Hematopoietic multipotent progenitor cell treated with erythropoietin and hydrocortisone succinate and interleukin-3 and kit ligand, for 6 days (in vitro differentiated cells): ENCODE measurements around the gene CHKA.

Experiments used
- DNase-seq: peaks from one replicate; pipeline ENCODE4 v3.0.0-alpha.2; 2015

CHKA gene

DNA sequence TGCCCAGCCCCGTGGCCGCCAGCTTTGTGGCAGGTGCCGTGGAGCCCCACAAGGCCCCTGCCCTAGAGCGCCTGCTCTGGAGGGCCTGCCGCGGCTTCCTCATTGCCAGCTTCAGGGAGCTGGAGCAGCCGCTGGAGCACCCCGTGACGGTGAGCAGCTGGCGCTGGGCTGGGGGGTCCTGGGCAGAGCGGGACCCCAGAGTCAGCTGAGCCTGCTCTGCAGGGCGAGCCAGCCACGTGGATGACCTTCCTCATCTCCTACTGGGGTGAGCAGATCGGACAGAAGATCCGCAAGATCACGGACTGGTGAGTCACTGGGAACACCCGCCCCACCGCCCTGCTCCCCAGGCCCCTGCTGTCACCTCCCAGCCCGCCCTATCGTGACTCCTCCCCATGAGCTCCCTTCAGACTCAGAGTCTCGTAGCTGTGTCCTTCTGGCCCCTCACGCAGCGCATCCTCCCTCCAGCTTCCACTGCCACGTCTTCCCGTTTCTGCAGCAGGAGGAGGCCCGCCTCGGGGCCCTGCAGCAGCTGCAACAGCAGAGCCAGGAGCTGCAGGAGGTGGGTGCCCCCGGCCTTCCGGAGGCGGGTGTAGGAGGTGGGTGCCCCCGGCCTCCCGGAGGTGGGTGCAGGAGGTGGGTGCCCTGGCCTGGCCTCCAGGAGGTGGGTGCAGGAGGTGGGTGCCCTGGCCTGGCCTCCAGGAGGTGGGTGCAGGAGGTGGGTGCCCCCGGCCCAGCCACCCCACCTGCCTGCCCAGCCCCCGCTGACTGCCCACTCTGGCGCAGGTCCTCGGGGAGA is 77.6 kb downstream of the CHKA start:
- DNase-seq, result peak; percentile 68

DNA sequence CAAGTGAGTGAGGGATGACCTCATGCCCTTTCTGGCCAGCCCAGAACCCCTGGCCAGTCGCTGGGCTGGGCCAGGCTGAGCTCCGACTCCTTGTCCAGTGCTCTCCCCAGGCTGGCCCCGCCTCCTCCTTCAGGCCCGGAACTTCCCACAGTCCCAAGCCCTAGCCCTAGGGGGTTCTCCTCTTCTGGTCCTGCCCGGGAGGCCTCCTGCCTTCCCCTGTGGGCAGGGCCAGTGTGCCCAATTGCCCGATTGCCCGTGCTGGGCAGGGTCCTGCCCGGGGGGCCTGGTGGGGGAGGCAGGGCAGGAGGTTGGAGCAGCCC is 78.2 kb downstream of the CHKA start:
- DNase-seq, result no peak

DNA sequence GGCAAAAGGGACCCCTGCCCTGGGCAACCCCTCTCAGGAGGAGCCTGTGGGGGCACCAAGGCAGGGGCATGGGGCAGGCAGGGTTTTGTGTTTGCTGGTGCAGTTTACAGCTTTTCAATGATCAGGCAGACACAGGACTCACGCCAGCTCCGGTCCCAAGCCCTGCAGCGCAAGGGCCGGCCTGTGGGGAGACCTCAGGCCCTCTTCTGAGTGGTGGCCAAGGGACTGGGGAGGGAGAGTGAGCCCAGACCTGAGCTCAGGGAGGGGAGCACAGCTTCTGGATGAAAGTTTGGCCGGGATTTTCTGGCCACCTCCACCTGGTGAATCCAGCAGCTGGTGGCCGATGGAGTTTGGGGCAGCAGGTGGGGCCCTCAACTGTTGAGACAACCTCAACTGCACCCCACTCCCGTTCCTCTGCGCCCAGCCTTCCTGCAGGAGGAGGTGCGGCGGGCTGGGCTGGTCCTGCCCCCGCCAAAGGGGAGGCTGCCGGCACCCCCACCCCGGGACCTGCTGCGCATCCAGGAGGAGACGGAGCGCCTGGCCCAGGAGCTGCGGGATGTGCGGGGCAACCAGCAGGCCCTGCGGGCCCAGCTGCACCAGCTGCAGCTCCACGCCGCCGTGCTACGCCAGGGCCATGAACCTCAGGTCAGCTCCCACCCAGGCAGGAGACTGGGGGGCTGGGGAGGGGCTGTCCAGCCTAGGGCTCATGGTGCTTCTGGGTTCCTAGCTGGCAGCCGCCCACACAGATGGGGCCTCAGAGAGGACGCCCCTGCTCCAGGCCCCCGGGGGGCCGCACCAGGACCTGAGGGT is 78.8 kb downstream of the CHKA start:
- DNase-seq, result no peak

DNA sequence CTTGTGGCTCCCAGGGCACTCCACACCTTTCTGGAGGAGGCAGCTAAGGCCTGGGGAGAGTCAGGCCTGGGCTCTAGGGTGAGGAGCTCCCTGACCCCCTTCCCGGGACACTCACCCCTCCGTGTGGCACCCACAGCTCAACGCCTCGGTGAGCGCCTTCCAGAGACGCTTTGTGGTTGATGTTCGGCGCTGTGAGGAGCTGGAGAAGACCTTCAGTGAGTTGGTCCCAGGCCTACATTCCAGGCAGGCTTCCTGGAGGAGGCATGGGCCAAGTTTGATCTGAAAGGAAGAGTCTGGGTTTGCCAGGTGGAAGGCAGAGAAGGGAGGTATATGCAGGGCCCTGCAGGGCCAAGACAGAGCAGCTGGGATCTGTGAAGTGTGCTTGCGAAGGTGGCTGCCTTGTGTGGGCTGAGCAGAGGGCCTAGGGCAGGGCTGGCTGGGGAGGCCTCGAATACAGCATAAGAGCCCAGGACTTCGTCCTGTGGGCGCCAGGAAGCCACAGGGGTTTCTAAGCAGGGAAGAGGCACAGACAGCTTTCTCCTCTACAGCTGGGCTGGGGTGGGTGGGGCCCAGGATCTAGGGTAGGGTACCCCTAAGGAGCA is 79.5 kb downstream of the CHKA start:
- no peak for DNase-seq

DNA sequence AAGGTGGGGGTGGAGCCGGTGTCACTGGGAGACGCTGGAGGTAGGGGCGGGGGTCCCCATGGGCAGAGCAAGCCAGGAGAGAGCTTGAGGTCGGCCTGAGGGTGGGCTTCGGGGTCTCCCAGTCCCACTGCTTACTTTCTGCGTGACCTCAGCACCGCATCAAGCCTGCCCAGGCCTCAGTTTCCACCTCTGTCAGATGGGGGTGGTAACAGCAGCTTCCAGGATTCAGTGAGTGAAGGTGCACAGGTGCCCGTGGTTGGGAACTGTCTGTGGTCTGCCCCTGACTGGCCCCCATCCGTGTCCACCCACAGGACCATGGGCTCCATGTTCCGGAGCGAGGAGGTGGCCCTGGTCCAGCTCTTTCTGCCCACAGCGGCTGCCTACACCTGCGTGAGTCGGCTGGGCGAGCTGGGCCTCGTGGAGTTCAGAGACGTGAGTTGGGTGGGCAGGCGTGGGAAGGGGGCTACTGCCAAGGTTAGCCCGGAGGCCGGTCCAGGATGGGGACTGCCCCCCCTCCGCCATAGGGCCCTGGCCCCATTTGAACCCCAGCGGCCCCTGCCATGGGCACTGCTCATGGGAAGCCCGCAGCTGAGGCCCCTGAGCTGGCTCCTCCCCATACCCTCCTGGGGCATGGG is 80.1 kb downstream of the CHKA start:
- no peak for DNase-seq

DNA sequence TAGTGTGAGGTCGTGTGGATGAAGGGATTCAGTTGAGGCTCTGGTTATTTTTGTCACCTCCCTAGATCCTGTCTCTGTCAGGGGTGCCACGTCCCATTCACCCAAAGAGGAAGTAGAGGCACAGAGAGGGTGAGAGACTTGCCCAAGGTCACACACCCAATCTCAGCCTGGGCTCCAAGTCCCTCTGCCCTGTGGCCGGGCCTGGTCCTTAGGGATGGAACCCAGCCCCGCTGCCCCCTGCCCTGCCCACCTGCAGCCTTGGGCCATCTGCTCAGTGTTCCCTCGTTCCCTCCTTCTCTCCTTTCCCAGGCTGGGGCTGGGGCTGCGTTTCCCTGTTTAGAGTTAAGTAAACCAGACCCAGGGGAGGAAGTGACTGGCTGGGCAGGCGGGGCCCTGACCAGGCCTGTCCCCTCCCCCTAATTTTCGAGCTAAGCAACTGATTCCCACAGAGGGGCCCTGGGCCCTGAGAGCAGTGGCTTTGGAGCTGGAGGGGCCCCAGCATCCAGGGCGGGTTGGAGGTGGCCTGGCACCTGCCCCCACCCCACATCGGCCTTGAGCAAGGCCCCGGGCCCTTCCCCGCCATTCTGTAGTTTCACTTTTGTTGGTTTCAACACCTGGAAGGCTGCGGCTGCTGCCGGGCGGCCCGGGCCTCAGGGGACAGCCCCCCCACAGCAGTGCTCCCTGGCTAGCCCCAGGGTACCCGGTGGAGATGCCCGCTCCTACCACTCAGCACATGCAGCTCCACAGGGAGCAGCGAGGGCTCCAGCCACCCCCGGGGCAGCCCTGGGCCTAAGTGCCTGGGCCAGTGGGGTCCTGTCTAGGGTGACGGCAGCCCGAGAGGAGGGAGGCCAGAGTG is 80.9 kb downstream of the CHKA start:
- DNase-seq, result peak; percentile 58

DNA sequence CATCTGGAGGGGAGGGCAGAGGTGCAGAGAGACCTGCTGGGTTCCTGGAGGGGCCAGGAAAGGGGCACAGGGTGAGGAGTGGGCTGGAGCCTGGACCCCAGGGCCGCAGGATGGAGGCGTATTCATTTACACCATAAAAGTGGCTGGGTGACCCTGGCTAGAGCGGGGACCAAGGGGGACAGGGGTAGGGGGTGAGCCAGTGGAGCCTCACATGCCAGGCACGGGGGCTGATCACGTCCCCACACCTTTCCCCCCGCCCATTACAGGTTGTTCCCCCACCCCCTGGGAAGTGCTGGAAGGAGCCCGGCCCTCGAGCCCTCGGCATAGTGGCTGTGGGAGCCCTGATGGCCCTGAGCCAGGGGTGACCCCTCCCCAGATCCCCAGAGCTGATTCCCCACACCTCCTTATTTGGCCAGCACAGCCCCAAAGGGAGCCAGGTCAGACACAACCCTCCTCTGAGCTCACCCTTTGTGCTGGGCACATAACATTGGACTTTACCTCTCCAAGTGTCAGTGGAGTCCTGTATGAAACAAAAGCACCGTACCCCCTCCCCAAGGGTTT is 81.6 kb downstream of the CHKA start:
- DNase-seq, result peak; percentile 24

DNA sequence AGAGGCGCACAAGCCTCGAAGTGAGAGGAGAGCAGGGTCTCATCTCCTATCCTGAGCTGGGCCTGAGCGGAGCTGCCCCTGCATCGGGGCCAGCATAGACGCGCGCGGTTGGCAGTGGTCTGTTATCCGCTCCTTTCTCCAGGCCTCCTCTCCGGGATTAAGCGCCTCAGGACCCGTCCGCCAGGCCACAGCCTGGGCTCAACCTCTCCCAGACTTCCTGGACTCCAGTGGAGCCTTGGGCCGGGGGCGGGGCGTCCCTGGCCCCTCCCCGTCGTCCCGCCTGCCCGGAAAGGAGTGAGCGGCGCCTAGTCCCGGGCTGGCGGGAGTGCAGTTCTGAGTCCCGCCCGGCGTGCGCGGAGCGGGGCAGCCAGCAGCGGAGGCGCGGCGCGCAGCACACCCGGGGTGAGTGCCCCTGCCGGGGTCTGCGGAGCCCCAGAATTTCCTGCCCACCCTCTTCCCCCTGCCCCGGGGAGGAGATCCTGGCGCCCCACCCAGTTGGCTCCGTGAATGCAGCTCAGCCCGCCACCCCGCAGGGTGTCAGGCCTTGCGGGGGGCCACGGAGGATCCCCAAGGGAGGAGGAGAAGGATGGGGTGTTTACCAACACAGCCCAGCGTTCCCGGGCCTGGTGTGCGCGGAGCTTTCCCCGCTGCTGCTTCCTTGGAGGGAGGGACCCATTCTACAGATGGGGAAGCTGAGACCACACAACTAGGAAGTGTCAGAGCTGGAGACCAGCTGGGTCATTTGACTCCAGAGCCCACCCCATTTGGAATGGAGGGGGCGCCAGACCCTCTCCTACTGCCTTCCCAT is 82.3 kb downstream of the CHKA start, which contains the start of gene TCIRG1:
TSS of gene TCIRG1 (plus strand) at position 308 of the 808 bp plus-strand sequence. CDS start 2,247 bp downstream, outside the sequence.
- peak; percentile 87 for DNase-seq

DNA sequence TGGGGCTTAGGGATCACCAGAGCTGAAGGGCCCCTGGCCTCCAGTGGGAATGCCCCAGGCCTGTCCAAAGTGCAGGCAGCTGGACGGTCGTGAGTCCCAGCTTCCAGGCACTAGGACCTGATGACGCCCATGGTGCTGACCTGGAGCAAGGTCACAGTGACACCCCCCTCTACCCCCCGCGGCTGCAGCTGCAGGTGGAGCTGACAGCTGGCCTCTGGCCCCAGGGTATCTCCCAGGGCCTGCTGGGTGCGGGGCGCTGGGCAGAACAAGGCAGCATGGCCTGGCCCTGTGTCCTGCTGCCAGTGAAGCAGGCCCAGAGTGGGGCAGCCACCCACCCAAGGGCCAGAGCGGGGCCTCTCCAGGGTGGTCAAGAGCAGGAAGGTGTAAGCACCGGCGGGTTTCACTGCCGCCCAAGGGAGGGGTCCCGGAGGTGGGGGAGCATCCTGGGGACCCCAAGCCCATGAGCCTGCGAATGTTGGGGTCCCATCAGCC is 82.9 kb downstream of the CHKA start:
- no peak for DNase-seq

DNA sequence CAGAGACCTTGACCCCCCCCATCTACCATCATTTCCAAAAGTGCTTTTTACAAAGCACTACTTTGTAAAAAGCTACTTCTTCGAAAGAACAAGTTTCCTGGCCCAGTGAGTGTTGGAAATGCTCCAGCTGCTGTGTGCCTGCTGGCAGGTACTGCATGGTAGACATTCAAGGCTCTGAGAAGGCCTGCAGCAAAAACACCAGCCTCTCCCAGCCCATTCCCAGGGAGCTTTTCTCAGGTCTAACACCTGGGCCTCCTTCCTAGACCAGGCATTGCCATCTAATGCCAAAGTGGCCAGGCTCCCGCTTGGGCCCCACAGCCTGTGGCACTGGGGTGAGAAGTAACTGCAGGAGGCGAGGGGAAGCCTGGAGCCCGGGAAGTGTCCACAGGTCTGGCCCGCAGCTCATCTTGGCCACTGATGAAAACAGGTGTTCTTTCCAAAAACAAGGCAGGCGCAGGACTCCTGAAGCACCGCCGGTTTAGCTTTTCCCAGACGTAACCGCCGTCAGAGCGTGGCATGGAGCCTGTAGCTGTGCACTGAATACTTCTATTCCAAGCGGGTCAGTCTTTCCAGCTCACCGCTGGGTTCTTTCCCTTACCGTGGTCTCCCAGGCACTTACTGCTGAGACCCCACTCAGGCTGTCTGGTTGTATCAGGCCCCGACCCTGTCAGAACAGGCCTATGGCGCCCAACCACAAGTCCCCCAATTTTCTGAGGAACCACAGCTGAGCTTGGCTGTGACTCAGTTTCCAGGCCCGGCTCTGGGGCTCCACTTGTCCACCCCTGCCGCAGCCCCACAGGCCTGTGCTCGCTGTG is 83.6 kb downstream of the CHKA start:
- peak; percentile 58 for DNase-seq

DNA sequence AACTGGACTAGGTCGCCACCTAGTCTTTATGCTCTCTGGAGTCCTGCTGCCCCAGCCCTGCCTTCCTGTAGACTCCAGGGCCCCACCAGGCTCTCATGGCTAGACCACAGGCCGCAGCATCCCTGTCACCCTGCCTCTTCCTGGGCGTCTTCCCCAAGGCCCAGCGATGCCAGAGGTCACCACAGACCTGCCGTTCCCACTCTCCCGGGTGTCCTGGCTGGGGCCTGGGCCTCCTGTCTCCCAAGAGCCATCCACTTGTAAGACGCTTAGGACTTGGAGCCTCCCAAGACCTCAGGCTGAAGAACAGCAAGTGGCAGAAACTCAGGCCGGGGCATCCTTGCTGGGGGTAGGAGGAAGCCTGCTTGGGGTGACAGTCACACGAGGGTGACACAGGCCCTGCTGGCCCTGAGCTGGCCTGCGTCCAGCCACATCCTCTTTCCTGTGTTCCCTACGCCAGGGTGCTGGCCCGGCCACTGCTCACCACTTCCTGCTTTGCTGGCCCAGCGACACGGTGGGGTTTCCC is 84.4 kb downstream of the CHKA start:
- DNase-seq, result peak; percentile 62

DNA sequence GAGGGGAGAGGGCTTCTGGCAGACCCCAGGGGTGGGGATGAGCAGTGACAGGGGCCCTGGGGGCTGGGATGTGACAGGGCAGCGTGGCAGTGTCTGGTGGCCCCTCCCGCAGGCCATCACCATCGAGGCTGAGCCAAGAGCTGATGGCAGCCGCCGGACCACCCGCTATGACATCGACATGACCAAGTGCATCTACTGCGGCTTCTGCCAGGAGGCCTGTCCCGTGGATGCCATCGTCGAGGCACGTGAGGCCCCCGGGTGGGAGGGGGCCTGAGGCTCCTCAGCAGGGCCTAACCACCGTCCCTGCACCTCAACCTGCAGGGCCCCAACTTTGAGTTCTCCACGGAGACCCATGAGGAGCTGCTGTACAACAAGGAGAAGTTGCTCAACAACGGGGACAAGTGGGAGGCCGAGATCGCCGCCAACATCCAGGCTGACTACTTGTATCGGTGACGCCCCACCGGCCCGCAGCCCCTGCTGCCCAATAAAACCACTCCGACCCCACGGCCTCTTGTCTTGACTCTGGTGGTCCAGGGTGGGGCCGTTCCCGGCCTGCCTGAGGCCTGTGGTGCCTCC is 85.0 kb downstream of the CHKA start:
- no peak for DNase-seq

DNA sequence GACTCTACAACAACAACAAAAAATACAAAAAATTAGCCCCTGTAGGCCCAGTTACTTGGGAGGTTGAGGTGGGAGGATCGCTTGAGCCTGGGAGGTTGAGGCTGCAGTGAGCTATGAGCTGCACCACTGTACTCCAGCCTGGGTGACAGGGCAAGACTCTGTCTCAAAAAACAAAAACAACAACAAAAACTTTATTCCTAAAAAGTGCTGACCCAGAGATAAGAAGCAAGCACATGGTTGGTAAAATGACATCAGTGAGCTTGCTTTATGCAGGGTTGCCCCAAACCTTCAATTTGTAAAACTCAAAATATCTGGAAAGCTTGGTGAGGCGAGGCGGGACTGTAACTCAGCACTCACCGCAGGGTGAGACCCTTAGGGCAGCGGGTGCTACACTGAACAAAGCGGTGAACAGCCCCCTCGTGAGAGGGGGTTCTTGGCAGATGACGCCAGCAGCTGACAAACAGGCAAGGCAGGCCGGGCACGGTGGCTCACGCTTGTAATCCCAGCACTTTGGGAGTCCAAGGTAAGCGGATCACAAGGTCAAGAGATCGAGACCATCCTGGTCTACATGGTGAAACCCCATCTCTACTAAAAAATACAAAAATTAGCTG is 85.8 kb downstream of the CHKA start:
- DNase-seq, result no peak

DNA sequence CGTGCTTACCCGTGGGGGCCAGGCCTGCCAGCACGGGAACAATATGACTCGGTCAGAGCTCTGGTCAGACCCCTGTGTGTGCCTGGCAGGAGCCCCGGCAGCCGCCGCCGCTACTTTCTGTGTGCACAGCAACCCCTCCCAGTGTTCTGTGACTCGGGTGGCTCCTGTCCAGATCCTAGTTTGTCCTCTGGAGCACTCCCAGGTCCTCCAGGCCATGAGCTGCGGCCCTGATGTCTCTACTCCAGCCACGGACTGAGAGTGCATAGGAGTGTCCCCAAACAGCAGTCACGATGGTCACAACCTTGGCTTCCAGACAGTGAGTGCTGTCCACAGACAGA is 87.5 kb downstream of the CHKA start:
- no peak for DNase-seq

DNA sequence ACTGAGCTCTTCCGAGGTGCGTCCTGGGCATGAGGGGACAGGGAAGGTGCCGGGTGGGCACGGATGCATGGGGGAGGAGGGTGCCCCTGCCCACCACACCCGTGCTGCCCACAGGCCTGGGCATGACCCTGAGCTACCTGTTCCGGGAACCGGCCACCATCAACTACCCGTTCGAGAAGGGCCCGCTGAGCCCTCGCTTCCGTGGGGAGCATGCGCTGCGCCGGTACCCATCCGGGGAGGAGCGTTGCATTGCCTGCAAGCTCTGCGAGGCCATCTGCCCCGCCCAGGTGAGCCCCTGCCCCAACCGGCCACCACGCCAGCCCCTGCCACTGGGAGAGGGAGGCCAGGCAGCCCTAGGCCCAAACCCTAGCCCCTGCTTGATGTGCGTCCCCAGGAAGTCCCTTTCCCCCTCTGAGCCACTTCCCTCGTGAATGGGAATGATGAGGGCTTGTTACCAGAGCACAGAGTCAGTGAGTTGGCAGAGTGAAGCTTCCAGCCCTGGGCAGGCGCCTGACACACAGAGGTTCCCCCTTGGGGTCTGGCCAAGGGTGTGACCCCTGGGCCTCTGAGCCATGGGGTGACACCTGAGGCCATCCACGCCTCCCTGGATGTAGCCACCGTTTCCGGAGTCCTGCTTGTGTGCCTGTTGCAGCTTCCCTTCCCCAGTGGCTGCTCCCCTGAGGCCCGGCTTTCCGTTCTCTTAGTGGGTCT is 88.0 kb downstream of the CHKA start:
- no peak for DNase-seq

DNA sequence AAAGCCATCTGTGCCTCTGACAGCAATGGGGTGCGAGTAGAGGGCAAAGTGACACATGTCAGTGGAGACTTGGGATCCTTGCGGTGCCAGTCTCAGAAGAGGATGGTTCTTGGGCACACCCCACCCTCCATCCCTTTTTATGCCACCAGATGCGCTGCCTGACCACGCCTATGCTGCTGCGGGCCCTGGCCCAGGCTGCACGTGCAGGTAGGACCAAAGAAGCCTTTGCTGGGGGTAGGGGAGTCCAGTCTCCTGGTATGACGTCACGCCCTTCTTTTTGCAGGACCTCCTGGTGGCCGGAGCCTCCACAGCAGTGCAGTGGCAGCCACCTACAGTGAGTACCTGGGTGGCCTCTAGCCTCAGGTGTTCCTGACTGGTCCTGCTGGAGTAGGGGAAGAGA is 89.2 kb downstream of the CHKA start:
- DNase-seq, result no peak

DNA sequence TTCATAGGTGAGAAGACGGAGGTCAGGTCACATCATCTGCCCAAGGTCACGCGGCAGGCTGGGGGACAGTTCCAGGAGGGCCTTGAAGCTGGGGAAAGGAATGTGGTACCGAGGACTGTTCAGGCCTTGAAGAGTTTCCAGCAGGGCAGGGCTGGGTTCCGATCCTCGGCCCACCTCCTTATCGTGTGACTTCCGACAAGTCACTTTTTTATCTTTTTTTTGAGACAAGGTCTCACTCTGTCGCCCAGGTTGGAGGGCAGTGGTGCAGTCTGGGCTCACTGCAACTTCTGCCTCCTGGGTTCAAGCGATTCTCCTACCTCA is 90.1 kb downstream of the CHKA start:
- DNase-seq, result peak; percentile 73

DNA sequence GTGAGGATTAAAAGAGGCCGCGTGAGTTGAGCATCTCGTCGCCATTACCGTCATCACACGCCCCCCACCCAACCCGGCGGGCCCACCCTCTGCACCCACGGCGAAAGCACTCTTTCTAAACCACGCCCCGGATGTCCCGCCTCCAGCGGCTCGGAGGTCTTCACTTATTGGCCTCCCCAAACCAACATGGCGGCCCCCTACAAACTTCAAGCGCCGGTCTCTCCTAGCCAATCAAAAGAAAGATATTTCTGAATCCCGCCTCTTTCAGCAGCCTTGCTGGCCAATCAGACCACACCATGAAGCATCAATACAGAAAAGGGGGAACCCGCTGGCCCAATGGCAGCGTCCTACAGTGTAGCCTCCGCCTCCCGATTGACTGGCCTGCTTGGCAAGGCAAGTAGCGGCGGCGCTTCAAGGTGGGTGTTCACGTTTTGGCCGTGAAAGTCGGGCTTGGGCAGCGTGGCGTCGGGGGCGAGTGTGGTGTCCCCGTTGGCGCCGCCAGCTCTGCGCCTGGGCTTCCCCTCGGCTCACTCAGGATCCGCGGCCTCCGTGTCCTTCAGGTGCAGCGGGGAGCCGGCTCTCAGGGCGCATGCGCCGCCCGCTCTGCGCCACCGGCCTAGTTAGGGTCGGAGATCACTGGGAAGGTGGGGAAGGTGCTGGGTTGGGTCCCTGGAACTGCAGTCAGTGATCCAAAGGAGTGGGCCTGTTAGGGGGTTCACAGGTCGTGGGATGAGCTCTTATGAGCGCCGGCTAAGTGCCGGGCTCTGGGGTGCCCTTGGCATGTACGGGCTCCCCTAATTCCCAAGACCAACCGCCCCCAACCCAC is 90.7 kb downstream of the CHKA start, which contains the start of gene NDUFS8:
TSS of gene NDUFS8 (plus strand) at position 364 of the 826 bp plus-strand sequence. CDS start 1,471 bp downstream, outside the sequence.
- peak; percentile 100 for DNase-seq
